Transverse colon (tissue), 4 donors: ENCODE data around the gene FAM107B. TPM values are rescaled to one million over a fixed set of nuclear protein-coding genes. Genes with fewer than 3 reads are reported as not detected.

Source experiments
- DNase-seq: peaks from one replicate; pipeline ENCODE4 v3.0.0-alpha.2; 2019
- H3K27ac ChIP-seq, 4 donors: fragments of 200-600 bp; sonication (generic); 2 replicates each; pipeline ENCODE4 v1.5.1; 2016 to 2018; ENCODE audit warnings: inconsistent platforms in 4 of 4
- H3K27me3 ChIP-seq: fragments of 200-600 bp; sonication (generic); 2 replicates; pipeline ENCODE4 v1.5.1; 2017; ENCODE audit warnings: inconsistent platforms
- H3K36me3 ChIP-seq, 4 donors: fragments of 200-600 bp; sonication (generic); 2 replicates each; pipeline ENCODE4 v1.5.1; 2017 to 2019; ENCODE audit warnings: inconsistent platforms in 4 of 4
- H3K4me1 ChIP-seq, 4 donors: fragments of 200-600 bp; sonication (generic); 2 replicates each; pipeline ENCODE4 v1.5.1; 2017 to 2020; ENCODE audit warnings: inconsistent platforms in 4 of 4
- H3K4me3 ChIP-seq, 4 donors: fragments of 200-600 bp; sonication (generic); 1 replicate in 1 of 4; 2 replicates in 3 of 4; pipeline versions ENCODE4 v1.5.1 to v1.6.1; 2017 to 2019; ENCODE audit warnings: inconsistent platforms in 4 of 4
- H3K9me3 ChIP-seq, 2 donors: fragments of 200-600 bp; sonication (generic); 2 replicates each; pipeline ENCODE4 v1.5.1; 2017 to 2019; ENCODE audit warnings: inconsistent platforms in 2 of 2
- EP300 ChIP-seq: sonication (generic); formaldehyde crosslinking; IDR thresholded peaks from one replicate; pipeline ENCODE4 v1.6.1; 2017; ENCODE audit warnings: antibody characterized with exemption, low read depth
- POLR2A ChIP-seq: fragments of 450-650 bp; IDR thresholded peaks from one replicate; pipeline ENCODE4 v1.6.1; 2016; ENCODE audit warnings: antibody characterized with exemption, mild to moderate bottlenecking, moderate library complexity
- POLR2AphosphoS5 ChIP-seq, 3 donors: sonication (generic); formaldehyde crosslinking; IDR thresholded peaks; one replicate each; pipeline ENCODE4 v1.6.1; 2016; ENCODE audit warnings: antibody characterized with exemption in 3 of 3
- WGBS, 2 donors: methylation state at CpG; one replicate each; pipeline ENCODE4 v1.1.5; 2018; ENCODE audit warnings: low coverage in 1 of 2; 5-methylcytosine and 5-hydroxymethylcytosine counted together
- in situ Hi-C, 4 donors: fragments of 200-750 bp; cut with MboI; loops; one replicate each; pipeline versions ENCODE4 v1.15.0 to v1.15.1; 2017; ENCODE audit warnings: low sequenced_read_pairs in 3 of 4, low pct_ligation_motif_present in 1 of 4, low pct_unique_long_range_greater_than_20kb in 1 of 4
- intact Hi-C: fragments of 100-400 bp; cut with DNase I; formaldehyde crosslinking; loops from one replicate; pipeline ENCODE4 v1.15.1; 2023; ENCODE audit warnings: low total_unique reads
- total RNA-seq, 4 donors: library from RNA; depleted of rRNA; stranded (reverse); fragments of >200 nt; gene quantifications; one replicate each; pipeline ENCODE4 v1.1.0, GENCODE V29; 2016
- TF ChIP-seq, protein P1 (sequence below), 5 experiments: fragments of 200-600 bp in 3 of 5; fragments of 450-650 bp in 2 of 5; sonication (generic) in 3 of 5; IDR thresholded peaks; 1 replicate in 2 of 5; 2 replicates in 3 of 5; pipeline ENCODE4 v1.5.1; 2016 to 2017; ENCODE audit warnings: antibody characterized with exemption in 5 of 5, inconsistent platforms in 3 of 5, mild to moderate bottlenecking in 2 of 5, moderate library complexity in 1 of 5

Gene FAM107B
- total RNA-seq, 4 donors from 2014 or later: 23.9 to 71.0 (median 52.8) TPM

DNA sequence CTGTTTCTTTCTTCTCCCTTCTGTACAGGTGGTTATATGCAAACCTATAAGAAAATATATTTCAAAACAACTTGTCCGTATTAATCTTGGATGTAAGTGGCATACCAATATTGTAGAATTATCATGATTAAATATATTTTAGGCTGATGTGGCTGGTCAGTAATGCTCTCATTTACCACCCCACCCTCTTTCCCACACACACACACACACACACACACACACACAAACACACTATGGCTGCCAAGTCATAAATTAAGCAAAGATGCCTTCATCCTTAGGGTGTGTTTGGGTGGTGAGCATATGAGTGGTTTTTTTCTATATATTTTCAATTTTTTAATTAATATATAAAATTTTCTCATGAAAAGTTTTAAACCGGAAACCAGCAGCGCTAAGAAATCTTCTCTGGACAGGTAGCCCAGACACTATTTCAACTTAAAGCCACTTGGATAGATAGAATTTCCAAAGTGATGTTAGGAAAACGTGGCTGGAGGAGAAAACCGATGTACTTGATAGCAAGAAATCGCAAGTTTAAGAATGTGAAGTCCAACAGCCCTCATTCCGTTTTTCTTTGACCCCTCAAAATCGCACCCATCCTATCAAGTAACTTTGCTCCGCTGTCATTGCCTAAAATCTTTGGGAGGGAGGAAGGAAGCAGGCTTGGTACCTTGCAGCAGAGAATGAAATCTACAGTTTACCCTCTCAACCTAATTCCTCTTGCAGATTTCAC is 171.7 kb downstream of the FAM107B start:
- Histone ChIP-seq H3K4me1 (peaks cover 6 to 33% (median 16%) of the 10 kb centered on the region in 4 donors), H3K9me3 (no peaks in the 10 kb centered on the region), H3K4me3 (peak overlapping the region; percentile 28 to 84 (median 70)), H3K27ac (peak overlapping the region; percentile 42 to 83 (median 72)), H3K36me3 (no peaks in the 10 kb centered on the region), H3K27me3 (no peaks in the 10 kb centered on the region)
- no peak for DNase-seq
- 39 to 42% methylated on average over 9 of the region's 9 CpGs for WGBS, 2 donors
- intact Hi-C loops: no loop called here
- in situ Hi-C loops: no loop called here
- TF ChIP-seq POLR2A (no peak), EP300 (no peak), POLR2AphosphoS5 (IDR thresholded peaks at IDR 0.05) (no peak)
- TF ChIP-seq, protein P1, sequence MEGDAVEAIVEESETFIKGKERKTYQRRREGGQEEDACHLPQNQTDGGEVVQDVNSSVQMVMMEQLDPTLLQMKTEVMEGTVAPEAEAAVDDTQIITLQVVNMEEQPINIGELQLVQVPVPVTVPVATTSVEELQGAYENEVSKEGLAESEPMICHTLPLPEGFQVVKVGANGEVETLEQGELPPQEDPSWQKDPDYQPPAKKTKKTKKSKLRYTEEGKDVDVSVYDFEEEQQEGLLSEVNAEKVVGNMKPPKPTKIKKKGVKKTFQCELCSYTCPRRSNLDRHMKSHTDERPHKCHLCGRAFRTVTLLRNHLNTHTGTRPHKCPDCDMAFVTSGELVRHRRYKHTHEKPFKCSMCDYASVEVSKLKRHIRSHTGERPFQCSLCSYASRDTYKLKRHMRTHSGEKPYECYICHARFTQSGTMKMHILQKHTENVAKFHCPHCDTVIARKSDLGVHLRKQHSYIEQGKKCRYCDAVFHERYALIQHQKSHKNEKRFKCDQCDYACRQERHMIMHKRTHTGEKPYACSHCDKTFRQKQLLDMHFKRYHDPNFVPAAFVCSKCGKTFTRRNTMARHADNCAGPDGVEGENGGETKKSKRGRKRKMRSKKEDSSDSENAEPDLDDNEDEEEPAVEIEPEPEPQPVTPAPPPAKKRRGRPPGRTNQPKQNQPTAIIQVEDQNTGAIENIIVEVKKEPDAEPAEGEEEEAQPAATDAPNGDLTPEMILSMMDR (IDR thresholded peaks at IDR 0.05): no peak

DNA sequence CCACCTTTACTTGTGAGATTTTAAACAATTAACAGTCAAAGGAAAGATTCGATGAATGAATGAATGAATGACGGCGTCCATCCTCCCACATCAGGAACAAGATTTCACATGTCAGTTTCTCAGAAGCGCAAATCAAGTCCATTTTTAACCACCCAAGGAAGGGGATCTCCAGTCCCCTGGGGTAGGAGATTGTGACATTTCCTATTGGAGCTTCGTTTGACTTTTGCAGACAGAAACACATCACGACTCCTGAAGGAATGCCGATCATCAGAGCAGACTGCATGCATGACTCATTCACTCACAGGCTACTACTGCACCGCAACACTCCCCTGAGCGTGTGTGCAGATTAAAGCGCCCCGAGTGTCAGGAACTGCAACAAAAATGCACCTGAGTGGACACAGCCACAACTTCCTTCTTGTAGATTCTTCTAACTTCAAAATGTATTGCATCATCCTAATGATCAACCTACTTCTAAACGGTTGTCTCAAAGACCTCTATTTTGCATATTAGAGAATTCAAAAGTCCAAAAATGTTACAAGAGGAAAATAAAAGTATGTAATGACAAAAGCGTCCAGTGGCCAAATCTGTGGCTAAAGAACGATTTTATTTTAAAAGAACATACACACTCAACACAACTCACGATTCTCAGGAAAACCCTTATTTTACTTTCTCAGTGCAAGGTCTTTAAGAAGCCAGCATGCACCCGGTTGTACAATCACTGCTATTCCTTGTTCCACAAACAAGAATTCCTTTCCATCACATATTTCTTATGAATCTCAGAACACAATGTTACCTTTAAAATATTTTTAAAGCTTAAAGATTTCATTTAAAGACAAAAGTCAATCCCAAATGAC is 172.6 kb downstream of the FAM107B start:
- 56 to 68% methylated on average over 12 to 16 of the region's 16 CpGs for WGBS, 2 donors
- Histone ChIP-seq H3K4me1 (peaks cover 6 to 33% (median 16%) of the 10 kb centered on the region in 4 donors), H3K36me3 (no peaks in the 10 kb centered on the region), H3K4me3 (peak overlapping the region in 1 of 4 donors; percentile 71), H3K27ac (peak overlapping the region in 3 of 4 donors; percentile 20 to 83 (median 30)), H3K9me3 (no peaks in the 10 kb centered on the region), H3K27me3 (no peaks in the 10 kb centered on the region)
- intact Hi-C loops (no loop called here), in situ Hi-C loops (no loop called here)
- DNase-seq: peak; percentile 55
- TF ChIP-seq EP300 (no peak), POLR2A (no peak), POLR2AphosphoS5 (IDR thresholded peaks at IDR 0.05) (no peak)
- TF ChIP-seq, protein P1 (IDR thresholded peaks at IDR 0.05): no peak

DNA sequence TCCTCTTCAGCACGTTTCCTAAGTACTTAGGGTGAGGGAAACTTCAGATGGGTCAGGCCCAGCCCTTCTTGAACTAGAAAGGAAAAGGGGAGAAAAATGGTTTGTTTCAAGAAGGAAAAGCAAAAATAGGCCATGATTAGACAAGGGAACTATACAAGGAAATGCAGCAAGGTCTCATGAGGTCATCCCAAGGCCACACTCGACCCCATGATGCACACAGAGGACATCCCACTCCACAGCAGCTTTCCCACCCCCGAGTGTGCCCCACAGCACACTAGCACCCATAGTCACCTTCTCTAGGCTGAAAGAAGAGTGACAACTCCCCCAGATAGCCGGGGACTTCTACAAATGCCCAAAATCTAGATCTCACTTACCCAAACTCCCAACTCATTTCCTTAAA is 173.4 kb downstream of the FAM107B start:
- no peak for TF ChIP-seq POLR2A
- TF ChIP-seq, protein P1 (IDR thresholded peaks at IDR 0.05): no peak
- TF ChIP-seq POLR2AphosphoS5 (IDR thresholded peaks at IDR 0.05): no peak
- TF ChIP-seq EP300: no peak
- H3K27me3 ChIP-seq: no peaks in the 10 kb centered on the region
- intact Hi-C loops (no loop called here), in situ Hi-C loops (no loop called here)
- WGBS, 2 donors: 63 to 77% methylated on average over 2 to 4 of the region's 4 CpGs
- no peak overlapping the region for H3K27ac ChIP-seq
- DNase-seq: no peak
- H3K4me1 ChIP-seq: peaks cover 6 to 33% (median 16%) of the 10 kb centered on the region in 4 donors
- H3K36me3 ChIP-seq: no peaks in the 10 kb centered on the region
- no peaks in the 10 kb centered on the region for H3K9me3 ChIP-seq
- no peak overlapping the region for H3K4me3 ChIP-seq

DNA sequence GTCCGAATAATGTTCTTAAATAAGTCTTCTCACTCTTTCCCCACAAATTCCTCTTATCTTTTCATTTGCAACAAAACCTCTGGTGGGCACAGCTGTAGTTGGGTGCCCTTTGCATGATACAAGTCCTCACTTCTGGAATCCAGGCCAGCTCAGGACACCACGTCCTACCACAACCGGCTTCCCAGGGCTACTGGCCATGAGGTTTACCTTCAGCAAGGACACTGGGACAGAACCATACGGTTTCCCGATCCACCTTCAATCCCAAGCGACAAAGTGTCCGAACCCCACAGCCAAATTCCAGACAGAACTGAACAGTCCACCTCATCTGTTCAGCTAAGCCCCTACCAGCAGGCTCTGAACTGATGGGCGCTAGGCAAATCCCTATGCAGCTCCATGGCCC is 174.6 kb downstream of the FAM107B start:
- TF ChIP-seq EP300 (no peak), POLR2A (no peak), POLR2AphosphoS5 (IDR thresholded peaks at IDR 0.05) (no peak)
- TF ChIP-seq, protein P1 (IDR thresholded peaks at IDR 0.05): no peak
- Histone ChIP-seq H3K9me3 (no peaks in the 10 kb centered on the region), H3K4me3 (no peak overlapping the region), H3K27ac (no peak overlapping the region), H3K36me3 (no peaks in the 10 kb centered on the region), H3K4me1 (peaks cover 6 to 30% (median 14%) of the 10 kb centered on the region in 4 donors), H3K27me3 (no peaks in the 10 kb centered on the region)
- intact Hi-C loops (no loop called here), in situ Hi-C loops (no loop called here)
- no peak for DNase-seq
- 91 to 95% methylated on average over 3 to 8 of the region's 8 CpGs for WGBS, 2 donors
